NCI-H524 treated with DMSO at 0.1 percent for 48 hours (cell line): ENCODE results near the gene HYAL3.

Experiments used
- DNase-seq: peaks from one replicate; lab custom pipeline; 2025; lab: John Stamatoyannopoulos, UW

Gene HYAL3

DNA sequence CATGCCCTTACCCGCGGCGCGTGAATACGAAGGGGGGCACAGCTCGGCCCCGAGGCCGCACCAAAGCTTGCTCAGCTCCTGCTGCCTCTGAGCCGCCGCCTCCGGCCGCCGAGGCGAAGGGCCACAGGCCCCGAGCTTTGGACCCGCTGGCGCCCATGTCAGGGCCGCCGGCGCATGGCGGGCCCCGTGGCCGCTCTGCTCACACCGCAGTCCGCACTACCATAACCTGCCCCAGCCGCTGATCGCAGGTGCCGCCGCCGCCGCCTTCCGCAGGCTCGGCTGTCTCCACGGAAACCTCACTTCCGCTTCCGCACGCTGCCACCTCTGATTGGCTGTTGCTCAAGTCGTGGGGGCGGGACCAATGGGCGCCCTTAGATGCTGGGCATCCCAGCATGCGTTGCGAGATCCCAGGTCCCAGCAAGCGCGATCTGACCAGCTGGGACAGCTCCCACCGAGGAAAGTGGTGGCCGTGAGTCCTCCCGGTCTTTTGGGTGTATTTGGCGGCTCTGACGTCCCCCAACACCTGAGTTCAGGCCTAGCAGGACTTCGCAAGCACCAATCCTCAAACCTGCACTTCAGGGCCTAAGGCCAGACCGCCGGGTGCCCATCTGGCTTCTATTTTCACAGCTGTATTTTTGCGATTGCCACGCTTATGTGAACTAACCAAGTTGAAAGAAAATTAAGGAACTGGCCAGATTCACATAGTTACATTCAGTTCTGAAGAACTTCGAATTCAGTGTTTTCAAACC, 28.9 kb upstream of the HYAL3 start, which contains the start of gene TUSC2:
TUSC2 (minus strand) TSS at position 281 of the 749 bp plus-strand sequence; CDS start at position 157, 124 bp downstream.
- peak; percentile 69 for DNase-seq

DNA sequence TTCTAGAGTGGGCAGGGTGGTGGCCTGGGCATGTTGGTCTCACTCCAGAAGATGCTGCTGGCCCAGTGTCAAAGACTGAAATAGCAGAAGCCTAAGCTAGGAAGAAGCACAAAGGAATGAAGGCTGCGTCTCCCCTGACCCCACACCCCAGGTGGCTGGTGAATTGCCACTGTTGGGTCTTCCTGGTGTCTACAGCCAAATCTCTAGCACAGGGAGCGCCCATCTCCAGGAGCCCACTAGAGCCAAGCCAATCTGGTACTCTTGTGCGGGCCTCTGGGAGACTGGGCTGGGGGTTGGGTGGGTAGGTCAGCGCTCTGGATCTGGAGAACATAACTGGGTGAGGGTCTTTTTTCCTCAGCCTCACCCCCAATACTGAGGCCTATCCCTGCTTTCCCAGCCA, 27.9 kb upstream of the HYAL3 start:
- DNase-seq = no peak

GRCh38 chr3:50326182-50326541, 27.0 kb upstream of the HYAL3 start:
- DNase-seq = no peak

GRCh38 chr3:50325497-50326181, 26.4 kb upstream of the HYAL3 start:
- DNase-seq = no peak

GRCh38 chr3:50325113-50325480, 25.9 kb upstream of the HYAL3 start:
- no peak for DNase-seq

- DNase-seq = peak; percentile 3
Observed at GRCh38 chr3:50324351-50325112, 25.3 kb upstream of the HYAL3 start.

DNA sequence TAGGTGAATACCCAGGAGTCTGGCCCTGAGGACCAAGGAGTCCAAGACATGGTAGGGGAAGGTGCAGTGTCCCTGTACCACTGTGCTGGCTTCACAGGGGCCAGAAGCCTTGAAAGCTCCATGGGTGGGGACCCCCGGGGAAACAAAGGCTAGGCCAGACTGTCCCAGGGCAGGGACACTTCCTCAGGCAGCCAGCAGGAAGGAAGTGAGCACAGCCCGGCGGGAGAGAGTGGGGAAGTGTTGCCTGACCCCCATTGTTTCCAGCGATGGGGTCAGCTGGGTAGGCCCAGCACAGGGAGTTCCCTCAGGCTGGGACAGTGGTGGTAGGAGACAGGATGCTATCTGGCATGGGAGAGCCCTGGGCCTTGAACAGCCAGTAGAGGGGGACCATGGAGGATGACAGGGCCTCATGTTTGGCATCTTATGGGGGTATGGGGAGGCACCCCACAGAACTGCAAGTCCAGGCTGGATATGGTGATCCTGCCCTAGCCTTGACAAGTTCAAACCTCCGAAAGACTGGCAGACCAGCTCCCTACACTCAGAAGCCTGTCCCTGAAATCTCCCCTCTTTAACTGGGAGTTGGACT, 24.5 kb upstream of the HYAL3 start:
- DNase-seq = no peak

- DNase-seq = no peak
Observed at GRCh38 chr3:50323092-50323600, 23.9 kb upstream of the HYAL3 start.

DNA sequence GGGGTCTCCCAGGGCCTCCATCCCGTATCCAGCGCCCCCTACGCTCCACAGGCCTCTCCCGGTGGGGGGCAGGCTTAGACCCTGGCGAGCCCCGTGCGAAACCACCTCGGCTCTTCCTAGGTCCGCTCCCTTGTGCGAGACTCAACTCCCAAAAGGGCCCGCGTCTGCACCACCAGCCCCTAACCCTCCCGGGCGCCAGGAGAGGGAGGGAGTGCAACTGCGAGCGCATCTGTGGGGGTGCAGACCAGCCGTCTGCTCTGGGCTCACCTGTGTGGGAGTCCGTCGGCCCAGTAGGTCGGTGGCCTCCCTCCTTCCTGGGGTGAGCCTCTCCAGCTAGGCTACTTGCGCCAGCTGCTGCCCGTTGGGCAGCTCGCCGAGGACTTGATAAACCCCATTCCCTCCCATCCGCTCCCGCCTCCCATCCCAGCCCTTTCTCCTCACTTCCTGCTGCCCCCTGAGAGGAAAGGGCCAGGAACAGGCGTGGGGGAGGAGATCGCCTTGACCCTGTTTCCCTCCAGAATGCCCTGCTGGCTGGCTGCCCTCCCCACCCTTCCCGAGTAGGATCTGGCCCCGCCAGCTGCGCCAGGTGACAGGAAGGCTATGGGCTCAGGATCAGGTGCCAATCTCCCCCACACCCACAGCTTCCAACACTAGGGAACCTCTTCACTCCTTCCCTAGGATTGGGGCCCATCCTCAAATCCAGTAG, 23.3 kb upstream of the HYAL3 start, which contains the start of gene HYAL2:
HYAL2 (minus strand) TSS at position 360 of the 706 bp plus-strand sequence. CDS start 2,256 bp downstream, outside the sequence.
- no peak for DNase-seq

GRCh38 chr3:50322115-50322385, 22.8 kb upstream of the HYAL3 start:
- no peak for DNase-seq

GRCh38 chr3:50321336-50322114, 22.3 kb upstream of the HYAL3 start:
- no peak for DNase-seq

DNA sequence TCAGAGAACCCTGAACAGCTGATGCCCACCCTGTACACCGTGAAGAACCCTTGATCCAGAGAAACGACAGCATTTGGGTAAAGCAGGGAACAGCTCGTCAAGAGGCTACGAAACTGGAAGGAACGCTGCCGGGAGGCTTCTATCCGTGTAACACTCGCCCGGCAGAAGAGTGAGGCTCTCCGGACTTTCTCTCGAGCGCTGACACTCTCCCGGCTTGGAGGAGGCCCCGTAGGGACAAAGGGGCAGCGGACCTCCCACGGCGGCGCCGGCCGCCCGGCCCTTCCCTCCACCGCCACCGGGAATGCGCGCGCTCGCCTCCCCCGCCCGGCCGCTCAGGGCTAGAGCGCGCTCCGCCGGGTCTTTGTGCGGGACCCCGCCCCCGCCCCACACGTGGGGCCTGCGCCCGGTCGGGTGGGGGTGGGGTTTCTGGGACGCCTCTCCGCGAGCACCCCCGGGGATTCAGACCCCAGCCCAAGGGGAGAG, 21.7 kb upstream of the HYAL3 start:
- no peak for DNase-seq

GRCh38 chr3:50319894-50320625, 20.9 kb upstream of the HYAL3 start:
- DNase-seq = no peak

- DNase-seq = no peak
Observed at GRCh38 chr3:50319181-50319893, 20.1 kb upstream of the HYAL3 start.

DNA sequence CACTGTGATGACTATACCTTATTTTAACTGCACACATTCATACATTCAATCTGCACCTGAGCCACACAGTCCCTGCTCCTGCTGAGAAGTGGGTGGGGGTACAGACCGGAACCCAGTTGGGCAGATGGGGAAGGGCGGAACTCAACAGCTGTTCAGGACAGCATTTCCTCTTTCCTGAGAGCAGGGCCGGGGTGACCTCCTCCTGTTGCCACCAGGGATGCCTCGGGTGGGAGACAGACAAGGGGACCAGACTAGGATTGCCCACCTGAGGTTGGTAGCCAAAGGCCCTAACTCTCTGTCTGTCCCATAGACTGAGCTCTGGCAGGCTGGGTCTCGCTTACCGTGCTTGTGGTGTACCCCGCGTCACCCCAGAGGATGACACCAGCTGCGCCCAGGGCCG, 19.4 kb upstream of the HYAL3 start:
- DNase-seq = no peak

GRCh38 chr3:50318163-50318562, 19.0 kb upstream of the HYAL3 start:
- no peak for DNase-seq

DNA sequence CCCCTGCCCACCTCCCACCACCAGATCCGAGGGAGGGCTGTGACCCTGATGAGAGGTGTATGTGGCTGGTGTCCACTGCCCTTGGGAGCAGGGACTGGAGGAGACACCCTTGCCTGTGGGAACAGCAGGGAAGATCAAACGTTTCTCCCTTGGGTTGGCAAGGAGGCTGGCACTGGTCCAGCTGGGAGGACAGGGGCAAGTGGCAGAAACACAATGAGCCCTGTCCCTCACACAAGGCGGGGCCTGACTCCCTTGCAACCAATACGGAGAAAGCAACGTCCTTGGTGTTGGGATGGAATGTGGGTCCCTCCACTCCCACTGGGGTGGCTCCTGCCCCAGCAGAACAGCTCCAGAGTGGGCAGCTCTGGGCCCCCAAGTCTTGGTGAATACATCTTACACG, 18.1 kb upstream of the HYAL3 start:
- DNase-seq = no peak

- DNase-seq = no peak
Observed at GRCh38 chr3:50316657-50317242, 17.5 kb upstream of the HYAL3 start.

GRCh38 chr3:50314816-50315215, 15.6 kb upstream of the HYAL3 start:
- no peak for DNase-seq
